ENCODE measurements around the gene GAGE12C.
"Not testable (repeated sequence)": the region's sequence is repeated elsewhere in the genome, so short reads cannot be mapped to it uniquely, and the experiment has no call there.

DNA sequence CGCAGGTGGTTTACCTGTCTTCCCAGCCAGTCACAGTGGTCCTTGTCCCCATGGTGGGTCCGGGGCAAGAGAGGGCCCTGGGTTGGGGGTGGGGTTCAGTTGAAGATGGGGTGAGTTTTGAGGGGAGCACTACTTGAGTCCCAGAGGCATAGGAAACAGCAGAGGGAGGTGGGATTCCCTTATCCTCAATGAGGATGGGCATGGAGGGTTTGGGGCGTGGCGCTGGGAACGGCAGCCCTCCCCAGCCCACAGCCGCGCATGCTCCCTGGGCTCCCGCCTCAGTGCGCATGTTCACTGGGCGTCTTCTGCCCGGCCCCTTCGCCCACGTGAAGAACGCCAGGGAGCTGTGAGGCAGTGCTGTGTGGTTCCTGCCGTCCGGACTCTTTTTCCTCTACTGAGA is at the start of gene GAGE12C:
- not testable (repeated sequence) for TF ChIP-seq POLR2A (IDR thresholded peaks at IDR 0.05; ENCODE audit: extremely low read depth, insufficient read length); MYC (IDR thresholded peaks at IDR 0.05; ENCODE audit: low read depth, low read length)
- TF ChIP-seq, protein P1, sequence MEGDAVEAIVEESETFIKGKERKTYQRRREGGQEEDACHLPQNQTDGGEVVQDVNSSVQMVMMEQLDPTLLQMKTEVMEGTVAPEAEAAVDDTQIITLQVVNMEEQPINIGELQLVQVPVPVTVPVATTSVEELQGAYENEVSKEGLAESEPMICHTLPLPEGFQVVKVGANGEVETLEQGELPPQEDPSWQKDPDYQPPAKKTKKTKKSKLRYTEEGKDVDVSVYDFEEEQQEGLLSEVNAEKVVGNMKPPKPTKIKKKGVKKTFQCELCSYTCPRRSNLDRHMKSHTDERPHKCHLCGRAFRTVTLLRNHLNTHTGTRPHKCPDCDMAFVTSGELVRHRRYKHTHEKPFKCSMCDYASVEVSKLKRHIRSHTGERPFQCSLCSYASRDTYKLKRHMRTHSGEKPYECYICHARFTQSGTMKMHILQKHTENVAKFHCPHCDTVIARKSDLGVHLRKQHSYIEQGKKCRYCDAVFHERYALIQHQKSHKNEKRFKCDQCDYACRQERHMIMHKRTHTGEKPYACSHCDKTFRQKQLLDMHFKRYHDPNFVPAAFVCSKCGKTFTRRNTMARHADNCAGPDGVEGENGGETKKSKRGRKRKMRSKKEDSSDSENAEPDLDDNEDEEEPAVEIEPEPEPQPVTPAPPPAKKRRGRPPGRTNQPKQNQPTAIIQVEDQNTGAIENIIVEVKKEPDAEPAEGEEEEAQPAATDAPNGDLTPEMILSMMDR (IDR thresholded peaks at IDR 0.05; ENCODE audit: low read depth, low read length): not testable (repeated sequence)
- TF ChIP-seq, protein P2, sequence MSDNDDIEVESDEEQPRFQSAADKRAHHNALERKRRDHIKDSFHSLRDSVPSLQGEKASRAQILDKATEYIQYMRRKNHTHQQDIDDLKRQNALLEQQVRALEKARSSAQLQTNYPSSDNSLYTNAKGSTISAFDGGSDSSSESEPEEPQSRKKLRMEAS (IDR thresholded peaks at IDR 0.05; ENCODE audit: low read depth, low read length): not testable (repeated sequence)

Measured in NB4 (cell line).